Stimulated activated CD8-positive, alpha-beta memory T cell treated with anti-CD3 and anti-CD28 coated beads, Interleukin-12 subunit alpha, Interleukin-12 subunit beta, amount 100 ng/mL, for 1 hour (primary cell): ENCODE data around the gene CBY2.
"Not testable (repeated sequence)": the region's sequence is repeated elsewhere in the genome, so short reads cannot be mapped to it uniquely, and the experiment has no call there.

Experiments
- DNase-seq: peaks from one replicate; pipeline ENCODE4 v3.0.0-alpha.2; 2020; ENCODE audit warnings: low read depth

The CBY2 gene

GRCh38 chr13:45742985-45743384, 40.9 kb downstream of the CBY2 start:
- no peak for DNase-seq

DNA sequence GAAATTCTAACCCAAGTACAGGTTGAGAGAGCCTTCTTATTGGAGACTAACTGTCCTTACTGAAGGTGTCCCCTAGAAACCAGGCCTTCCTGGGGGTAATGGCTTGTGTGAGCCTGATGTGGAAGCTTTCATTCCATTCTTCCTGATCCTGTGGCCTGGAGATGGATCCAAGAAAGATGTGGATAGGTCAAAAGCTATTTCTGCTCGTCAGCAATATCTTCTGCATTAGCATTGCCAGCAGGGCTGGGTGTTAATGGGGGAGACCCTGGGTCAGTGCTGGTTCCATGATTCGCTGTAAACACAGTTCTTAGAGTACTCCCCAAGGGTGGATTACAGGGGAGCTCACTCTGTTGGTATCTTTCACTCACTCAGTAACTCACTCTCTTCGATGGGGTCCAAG, 42.9 kb downstream of the CBY2 start:
- DNase-seq, result no peak

- no peak for DNase-seq
Observed at GRCh38 chr13:45747071-45747470, 45.0 kb downstream of the CBY2 start.

- no peak for DNase-seq
Observed at GRCh38 chr13:45748941-45749759, 47.0 kb downstream of the CBY2 start.

DNA sequence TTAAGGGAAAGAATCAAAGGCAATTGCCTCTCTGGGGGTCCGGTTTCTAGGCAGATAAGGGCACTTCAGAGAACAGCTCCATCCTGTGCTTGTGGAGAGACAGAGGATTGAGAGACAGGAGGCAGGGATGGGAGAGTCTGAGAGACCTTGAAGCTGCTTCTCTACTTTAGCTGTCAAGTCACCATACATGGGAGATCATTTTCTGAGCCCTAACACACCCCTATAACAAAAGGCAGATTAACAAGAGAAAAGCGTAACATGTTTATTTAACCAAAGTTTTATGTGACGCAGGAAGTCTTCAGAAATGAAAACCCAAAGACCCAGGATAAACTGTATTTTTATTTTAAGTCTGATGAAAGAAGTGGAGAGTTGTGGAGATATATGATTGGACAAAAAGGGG, 48.4 kb downstream of the CBY2 start:
- no peak for DNase-seq

- DNase-seq, result no peak
Observed at GRCh38 chr13:45751885-45752284, 49.8 kb downstream of the CBY2 start.

DNA sequence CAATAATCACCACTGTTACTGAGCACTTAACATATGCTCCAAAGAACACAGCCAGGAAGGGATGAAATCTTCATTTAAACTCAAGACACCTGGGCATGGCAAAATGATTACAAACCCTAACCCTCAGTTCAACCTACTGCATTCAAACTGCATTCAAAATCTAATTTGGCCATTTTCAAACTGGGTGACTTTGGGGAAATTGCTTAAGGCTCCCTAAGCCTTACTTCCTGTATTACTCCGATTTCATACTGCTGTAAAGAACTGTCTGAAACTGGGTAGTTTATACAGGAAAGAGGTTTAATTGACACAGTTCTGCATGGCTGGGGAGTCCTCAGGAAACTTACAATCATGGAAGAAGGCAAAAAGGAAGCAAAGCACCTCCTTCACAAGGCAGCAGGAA, 50.4 kb downstream of the CBY2 start:
- no peak for DNase-seq

DNA sequence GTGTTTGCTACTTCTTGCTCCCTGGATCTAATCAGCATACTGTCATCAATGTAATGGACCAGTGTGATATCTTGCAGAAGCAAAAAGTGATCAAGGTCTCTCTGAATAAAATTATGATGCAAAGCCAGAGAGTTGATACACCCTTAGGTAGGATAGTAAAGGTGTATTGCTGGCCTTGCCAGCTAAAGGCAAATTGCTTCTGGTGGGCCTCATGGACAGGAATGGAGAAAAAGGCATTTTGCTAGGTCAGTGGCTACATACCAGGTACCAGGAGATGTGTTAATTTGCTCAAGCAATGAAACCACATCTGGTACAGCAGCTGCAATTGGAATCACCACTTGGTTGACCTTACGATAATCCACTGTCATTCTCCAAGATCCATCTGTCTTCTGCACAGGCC, 54.4 kb downstream of the CBY2 start:
- DNase-seq, result not testable (repeated sequence)

DNA sequence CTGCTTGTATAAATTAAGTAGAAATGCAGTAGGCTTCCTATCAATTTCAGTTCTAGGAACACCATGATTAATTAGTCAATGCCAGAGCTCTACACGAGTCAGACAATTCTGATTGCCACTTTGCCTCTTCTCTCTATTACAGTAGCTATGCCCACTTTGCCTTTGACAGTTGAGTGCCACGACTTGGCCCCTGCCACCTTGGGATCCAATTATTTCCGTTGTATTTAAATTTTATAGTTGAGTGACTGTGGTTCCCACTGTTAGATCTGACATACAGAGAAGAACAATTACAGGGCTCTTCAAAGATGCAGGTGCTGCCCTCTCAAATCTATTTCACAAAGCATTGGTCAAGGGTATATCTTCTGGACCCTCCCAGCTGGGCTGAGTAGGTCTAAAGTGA, 55.5 kb downstream of the CBY2 start:
- not testable (repeated sequence) for DNase-seq

GRCh38 chr13:45763419-45763818, 61.3 kb downstream of the CBY2 start:
- DNase-seq, result no peak
